Spleen (tissue), 11 donors: Measurements from ENCODE around the gene NANOS3. TPM values are rescaled to one million over a fixed set of nuclear protein-coding genes. Genes with fewer than 3 reads are reported as not detected.

Experiments
- DNase-seq: peaks from one replicate; pipeline ENCODE4 v3.0.0-alpha.2; 2020
- H3K27ac ChIP-seq, 8 donors: fragments of 200-600 bp; sonication (generic) in 7 of 8; 1 replicate in 4 of 8; 2 replicates in 4 of 8; pipeline versions ENCODE4 v1.5.0 to v1.8.0; 2016 to 2021; ENCODE audit warnings: inconsistent platforms in 4 of 8, mild to moderate bottlenecking in 4 of 8, moderate library complexity in 1 of 8
- H3K27me3 ChIP-seq, 7 donors: fragments of 200-600 bp; sonication (generic) in 6 of 7; replicated peaks in 1 of 7; 1 replicate in 4 of 7; 2 replicates in 3 of 7; pipeline versions ENCODE4 v1.5.0 to v1.8.0; 2016 to 2021; ENCODE audit warnings: inconsistent platforms in 3 of 7, mild to moderate bottlenecking in 1 of 7
- H3K36me3 ChIP-seq, 6 donors: fragments of 200-600 bp; sonication (generic) in 5 of 6; 1 replicate in 4 of 6; 2 replicates in 2 of 6; pipeline versions ENCODE4 v1.5.0 to v1.8.0; 2016 to 2021; ENCODE audit warnings: inconsistent platforms in 2 of 6
- H3K4me1 ChIP-seq, 6 donors: fragments of 200-600 bp; sonication (generic) in 5 of 6; 1 replicate in 3 of 6; 2 replicates in 3 of 6; pipeline versions ENCODE4 v1.5.0 to v1.8.0; 2016 to 2021; ENCODE audit warnings: inconsistent platforms in 3 of 6
- H3K4me3 ChIP-seq, 8 donors: fragments of 200-600 bp; sonication (generic) in 7 of 8; 1 replicate in 4 of 8; 2 replicates in 4 of 8; pipeline versions ENCODE4 v1.5.0 to v1.8.0; 2016 to 2021; ENCODE audit warnings: inconsistent platforms in 4 of 8, mild to moderate bottlenecking in 4 of 8, moderate library complexity in 2 of 8
- H3K9me3 ChIP-seq, 8 donors: fragments of 200-600 bp; sonication (generic) in 7 of 8; 1 replicate in 4 of 8; 2 replicates in 4 of 8; pipeline versions ENCODE4 v1.5.0 to v1.8.0; 2016 to 2021; ENCODE audit warnings: inconsistent platforms in 4 of 8
- POLR2A ChIP-seq, 3 donors: fragments of 450-650 bp; IDR thresholded peaks; one replicate each; pipeline ENCODE4 v1.5.1; 2017; ENCODE audit warnings: antibody characterized with exemption in 3 of 3, mild to moderate bottlenecking in 1 of 3
- POLR2AphosphoS5 ChIP-seq, 3 donors: sonication (generic); formaldehyde crosslinking; IDR thresholded peaks; one replicate each; pipeline ENCODE4 v1.5.1; 2017; ENCODE audit warnings: antibody characterized with exemption in 3 of 3
- WGBS, 5 donors: extraction: QIAGEN DNeasy Blood & Tissue Kit in 3 of 5; methylation state at CpG; one replicate each; pipeline versions ENCODE4 v1.1.5 to v1.1.7; 2013 to 2018; 5-methylcytosine and 5-hydroxymethylcytosine counted together
- intact Hi-C: fragments of 100-400 bp; cut with DNase I; formaldehyde crosslinking; loops from one replicate; pipeline ENCODE4 v1.15.0; 2023; ENCODE audit warnings: low total_unique reads
- polyA plus RNA-seq, 3 donors: library from polyadenylated mRNA; stranded (reverse); fragments of 200-250 nt; gene quantifications; one replicate each; pipeline ENCODE4 v1.2.1, GENCODE V29; 2013
- total RNA-seq, 7 donors: library from RNA; depleted of rRNA in 3 of 7; stranded (reverse); fragments of >200 nt in 3 of 7; fragmentation: NEBNext Ultra II Directional in 4 of 7; extraction: Animal tissue kit (Norgen Biotek cat#: 25700) in 4 of 7; gene quantifications; one replicate each; pipeline versions ENCODE4 v1.1.0 to v1.2.1, GENCODE V29; 2016 to 2021
- TF ChIP-seq, protein P1 (sequence below), 11 experiments: fragments of 200-600 bp in 7 of 11; fragments of 450-650 bp in 4 of 11; sonication (generic) in 4 of 11; IDR thresholded peaks in 8 of 11; conservative IDR thresholded peaks in 3 of 11; 1 replicate in 7 of 11; 2 replicates in 4 of 11; pipeline versions ENCODE4 v1.4.0 to v1.8.0; 2016 to 2021; ENCODE audit warnings: antibody characterized with exemption in 11 of 11, inconsistent platforms in 4 of 11, mild to moderate bottlenecking in 1 of 11
- donor health status: healthy with polysubstance abuse.
- donor health status: DM: no; HTN: no; CAD: no; lungs with moderate emphysema.
- donor health status: DM: no; HTN: no; CAD: no.
- donor health status: Bipolar disorder and iron deficiency.
- donor health status: healthy.
- donor health status: DM: no; HTN: no; CAD: no.
- donor health status: DM: yes; HTN: yes; CAD: no.

The NANOS3 gene
- total and polyA plus RNA-seq, 10 donors, result 0.42 to 0.99 (median 0.52) TPM; not detected in 7

- H3K4me3 ChIP-seq, result no peak overlapping the region
- 87 to 95% (median 93%) methylated on average over 10 to 13 of the region's 13 CpGs for WGBS, 5 donors
- no peak for DNase-seq
Observed at GRCh38 chr19:13890136-13890535, 13.2 kb downstream of the NANOS3 start.

GRCh38 chr19:13892870-13893269 is 15.9 kb downstream of the NANOS3 start:
- WGBS, 5 donors, result 69 to 77% (median 73%) methylated on average over 9 of the region's 9 CpGs

More at GRCh38 chr19:13890136-13890535, 13.2 kb downstream of the NANOS3 start:
- no peak overlapping the region for H3K27ac ChIP-seq
- H3K9me3 ChIP-seq, result no peaks in the 10 kb centered on the region
- H3K36me3 ChIP-seq, result no peaks in the 10 kb centered on the region
- intact Hi-C loops, result no loop called here
- no peaks in the 10 kb centered on the region for H3K27me3 ChIP-seq
- TF ChIP-seq POLR2A (IDR thresholded peaks at IDR 0.05) (no peak), POLR2AphosphoS5 (IDR thresholded peaks at IDR 0.05) (no peak)
- TF ChIP-seq, protein P1, sequence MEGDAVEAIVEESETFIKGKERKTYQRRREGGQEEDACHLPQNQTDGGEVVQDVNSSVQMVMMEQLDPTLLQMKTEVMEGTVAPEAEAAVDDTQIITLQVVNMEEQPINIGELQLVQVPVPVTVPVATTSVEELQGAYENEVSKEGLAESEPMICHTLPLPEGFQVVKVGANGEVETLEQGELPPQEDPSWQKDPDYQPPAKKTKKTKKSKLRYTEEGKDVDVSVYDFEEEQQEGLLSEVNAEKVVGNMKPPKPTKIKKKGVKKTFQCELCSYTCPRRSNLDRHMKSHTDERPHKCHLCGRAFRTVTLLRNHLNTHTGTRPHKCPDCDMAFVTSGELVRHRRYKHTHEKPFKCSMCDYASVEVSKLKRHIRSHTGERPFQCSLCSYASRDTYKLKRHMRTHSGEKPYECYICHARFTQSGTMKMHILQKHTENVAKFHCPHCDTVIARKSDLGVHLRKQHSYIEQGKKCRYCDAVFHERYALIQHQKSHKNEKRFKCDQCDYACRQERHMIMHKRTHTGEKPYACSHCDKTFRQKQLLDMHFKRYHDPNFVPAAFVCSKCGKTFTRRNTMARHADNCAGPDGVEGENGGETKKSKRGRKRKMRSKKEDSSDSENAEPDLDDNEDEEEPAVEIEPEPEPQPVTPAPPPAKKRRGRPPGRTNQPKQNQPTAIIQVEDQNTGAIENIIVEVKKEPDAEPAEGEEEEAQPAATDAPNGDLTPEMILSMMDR (IDR thresholded peaks at IDR 0.05 in 8 of 11, conservative IDR thresholded peaks at IDR 0.05 in 3 of 11), result no peak
- peaks cover 0 to 21% (median 1%) of the 10 kb centered on the region in 6 donors for H3K4me1 ChIP-seq

DNA sequence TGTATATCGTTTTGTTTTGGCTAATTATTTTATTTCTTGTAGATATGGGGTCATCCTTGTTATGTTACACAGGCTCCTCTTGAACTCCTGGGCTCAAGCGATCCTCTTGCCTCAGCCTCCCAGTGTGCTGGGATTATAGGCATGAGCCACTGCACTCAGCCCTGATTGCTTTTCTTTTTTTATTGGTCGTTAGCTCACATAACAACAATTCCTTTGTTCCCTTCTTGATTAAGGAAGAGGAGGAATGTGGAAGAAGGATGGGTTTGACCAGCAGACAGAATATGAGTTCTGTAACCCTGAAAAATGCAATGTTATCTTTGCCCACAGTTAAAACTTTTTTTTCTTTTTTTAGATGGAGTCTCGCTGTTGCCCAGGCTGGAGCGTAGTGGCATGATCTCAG is 17.6 kb downstream of the NANOS3 start:
- WGBS, 5 donors, result 82 to 94% (median 90%) methylated on average over 5 of the region's 5 CpGs
- H3K4me1 ChIP-seq, result no peaks in the 10 kb centered on the region

More at GRCh38 chr19:13892870-13893269, 15.9 kb downstream of the NANOS3 start:
- DNase-seq, result no peak
- Histone ChIP-seq H3K9me3 (no peaks in the 10 kb centered on the region), H3K4me1 (no peaks in the 10 kb centered on the region), H3K36me3 (no peaks in the 10 kb centered on the region), H3K27ac (no peak overlapping the region), H3K27me3 (no peaks in the 10 kb centered on the region), H3K4me3 (no peak overlapping the region)
- intact Hi-C loops, result no loop called here
- TF ChIP-seq, protein P1 (IDR thresholded peaks at IDR 0.05 in 8 of 11, conservative IDR thresholded peaks at IDR 0.05 in 3 of 11), result no peak

GRCh38 chr19:13896227-13896626 is 19.3 kb downstream of the NANOS3 start:
- no peak for DNase-seq
- Histone ChIP-seq H3K27ac (no peak overlapping the region), H3K9me3 (no peaks in the 10 kb centered on the region), H3K27me3 (no peaks in the 10 kb centered on the region), H3K36me3 (no peaks in the 10 kb centered on the region), H3K4me1 (no peaks in the 10 kb centered on the region), H3K4me3 (no peak overlapping the region)
- 95 to 98% (median 97%) methylated on average over 2 of the region's 2 CpGs for WGBS, 5 donors
- no peak for TF ChIP-seq POLR2A (IDR thresholded peaks at IDR 0.05)
- no peak for TF ChIP-seq POLR2AphosphoS5 (IDR thresholded peaks at IDR 0.05)
- TF ChIP-seq, protein P1 (IDR thresholded peaks at IDR 0.05 in 8 of 11, conservative IDR thresholded peaks at IDR 0.05 in 3 of 11), result no peak
- intact Hi-C loops, result no loop called here

More for the DNA sequence above, 17.6 kb downstream of the NANOS3 start:
- no peak overlapping the region for H3K27ac ChIP-seq
- intact Hi-C loops, result no loop called here
- TF ChIP-seq POLR2A (IDR thresholded peaks at IDR 0.05), result no peak
- TF ChIP-seq, protein P1 (IDR thresholded peaks at IDR 0.05 in 8 of 11, conservative IDR thresholded peaks at IDR 0.05 in 3 of 11), result no peak
- no peak for TF ChIP-seq POLR2AphosphoS5 (IDR thresholded peaks at IDR 0.05)
- H3K4me3 ChIP-seq, result no peak overlapping the region
- no peaks in the 10 kb centered on the region for H3K27me3 ChIP-seq
- DNase-seq, result no peak
- no peaks in the 10 kb centered on the region for H3K9me3 ChIP-seq
- H3K36me3 ChIP-seq, result no peaks in the 10 kb centered on the region
